Dendritic cell treated with granulocyte-macrophage colony-stimulating factor and Interleukin-4, amounts not matched to agents 40 ng/mL and 50 ng/mL, for 4 days (primary cell): ENCODE measurements around the gene NCOA1.
"Not testable (repeated sequence)": the region's sequence is repeated elsewhere in the genome, so short reads cannot be mapped to it uniquely, and the experiment has no call there.

Source experiments
- H3K27ac Mint-ChIP-seq: one replicate; pipeline ENCODE4 v1.8.0; 2022; ENCODE audit warnings: mild to moderate bottlenecking, mixed read lengths
- H3K27me3 Mint-ChIP-seq: one replicate; pipeline ENCODE4 v1.8.0; 2022; ENCODE audit warnings: mild to moderate bottlenecking, mixed read lengths
- H3K36me3 Mint-ChIP-seq: one replicate; pipeline ENCODE4 v1.8.0; 2022; ENCODE audit warnings: low read depth, mixed read lengths
- H3K4me1 Mint-ChIP-seq: one replicate; pipeline ENCODE4 v1.8.0; 2022; ENCODE audit warnings: low read depth, mixed read lengths
- H3K4me3 Mint-ChIP-seq: one replicate; pipeline ENCODE4 v1.8.0; 2022; ENCODE audit warnings: mild to moderate bottlenecking, moderate library complexity, mixed read lengths
- H3K9me3 Mint-ChIP-seq: one replicate; pipeline ENCODE4 v1.8.0; 2022; ENCODE audit warnings: mixed read lengths
- intact Hi-C: fragments of 100-400 bp; cut with micrococcal nuclease; formaldehyde crosslinking; loops from one replicate; pipeline ENCODE4 v1.15.0; 2022

Gene NCOA1

GRCh38 chr2:24678066-24678465, 187.0 kb downstream of the NCOA1 start:
- H3K4me1 Mint-ChIP-seq, intact Hi-C loops, H3K27ac Mint-ChIP-seq, H3K9me3 Mint-ChIP-seq, H3K4me3 Mint-ChIP-seq, H3K27me3 Mint-ChIP-seq: not testable (repeated sequence)
- peaks cover 64% of the 10 kb centered on the region for H3K36me3 Mint-ChIP-seq

DNA sequence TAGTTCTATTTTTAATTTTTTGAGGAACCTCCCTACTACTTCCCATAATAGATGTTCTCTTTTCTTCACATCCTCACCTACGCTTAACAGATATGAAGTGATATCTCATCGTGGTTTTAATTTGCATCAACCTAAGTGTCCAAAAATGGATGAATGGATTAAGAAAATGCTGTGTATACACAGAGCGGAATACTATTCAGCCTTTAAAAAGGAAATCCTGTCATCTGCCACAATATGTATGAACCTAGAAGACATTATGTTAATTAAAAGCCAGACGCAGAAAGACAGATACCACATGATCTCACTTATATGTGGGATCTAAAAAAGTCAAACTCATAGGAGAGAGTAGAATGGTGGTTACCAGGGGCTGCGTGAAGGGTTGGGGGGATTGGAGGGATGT, 189.1 kb downstream of the NCOA1 start:
- H3K4me1 Mint-ChIP-seq: no peaks in the 10 kb centered on the region
- H3K9me3 Mint-ChIP-seq: no peaks in the 10 kb centered on the region
- peaks cover 59% of the 10 kb centered on the region for H3K36me3 Mint-ChIP-seq
- H3K27me3 Mint-ChIP-seq: no peaks in the 10 kb centered on the region
- intact Hi-C loops: no loop called here
- H3K27ac Mint-ChIP-seq: no peak overlapping the region
- H3K4me3 Mint-ChIP-seq: no peak overlapping the region

GRCh38 chr2:24682304-24682703, 191.2 kb downstream of the NCOA1 start:
- Mint-ChIP-seq H3K4me3 (no peak overlapping the region), H3K27me3 (no peaks in the 10 kb centered on the region), H3K36me3 (peaks cover 61% of the 10 kb centered on the region), H3K27ac (no peak overlapping the region), H3K9me3 (peaks cover 9% of the 10 kb centered on the region), H3K4me1 (peaks cover 5% of the 10 kb centered on the region)
- intact Hi-C loops: no loop called here

DNA sequence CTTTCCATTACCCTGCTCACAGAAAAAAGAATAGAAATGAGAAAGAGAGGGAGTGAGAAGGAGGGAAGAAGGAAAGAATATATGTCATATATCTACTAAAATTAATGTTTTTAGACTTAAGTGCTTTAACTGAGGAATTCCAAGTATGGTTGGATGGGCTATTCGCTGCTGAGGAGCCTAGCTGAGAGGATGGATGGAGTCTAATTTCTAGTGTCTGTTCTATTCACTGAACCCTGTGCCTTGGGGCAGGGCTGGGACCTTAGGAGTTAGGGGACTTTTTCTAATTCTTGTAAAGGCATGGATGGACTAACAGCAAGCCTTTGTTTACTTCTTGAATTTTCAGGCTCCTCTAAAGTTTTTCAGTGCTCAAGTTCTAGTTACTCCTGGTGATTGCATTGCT, 192.4 kb downstream of the NCOA1 start:
- Mint-ChIP-seq H3K9me3 (peaks cover 18% of the 10 kb centered on the region), H3K27ac (no peak overlapping the region), H3K36me3 (peaks cover 59% of the 10 kb centered on the region), H3K27me3 (no peaks in the 10 kb centered on the region), H3K4me3 (no peak overlapping the region), H3K4me1 (peaks cover 5% of the 10 kb centered on the region)
- intact Hi-C loops: no loop called here

DNA sequence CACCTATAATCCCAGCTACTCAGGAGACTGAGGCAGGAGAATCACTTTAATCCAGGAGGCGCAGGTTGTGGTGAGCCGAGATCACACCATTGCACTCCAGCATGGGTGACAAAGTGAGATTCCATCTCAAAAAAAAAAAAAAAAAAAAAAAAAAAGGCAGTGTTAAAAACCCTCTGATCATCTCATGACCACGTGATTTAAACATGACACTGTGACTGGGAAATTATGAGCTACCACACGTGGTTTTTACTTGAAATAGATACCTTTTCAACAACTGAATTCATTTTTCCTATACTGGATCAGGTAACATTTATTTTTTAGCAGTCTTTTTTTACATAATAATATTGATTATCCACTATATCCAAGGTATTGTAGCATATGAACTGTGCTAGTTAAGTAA, 199.5 kb downstream of the NCOA1 start:
- Mint-ChIP-seq H3K27me3 (no peaks in the 10 kb centered on the region), H3K9me3 (peaks cover 18% of the 10 kb centered on the region), H3K4me3 (no peak overlapping the region), H3K36me3 (peaks cover 67% of the 10 kb centered on the region), H3K27ac (no peak overlapping the region), H3K4me1 (peaks cover 6% of the 10 kb centered on the region)
- intact Hi-C loops: no loop called here

- Mint-ChIP-seq H3K36me3 (peaks cover 62% of the 10 kb centered on the region), H3K27ac (no peak overlapping the region), H3K4me1 (peaks cover 17% of the 10 kb centered on the region), H3K27me3 (no peaks in the 10 kb centered on the region), H3K4me3 (no peak overlapping the region), H3K9me3 (peaks cover 14% of the 10 kb centered on the region)
- intact Hi-C loops: no loop called here
Measured at GRCh38 chr2:24691806-24692205, 200.8 kb downstream of the NCOA1 start.

DNA sequence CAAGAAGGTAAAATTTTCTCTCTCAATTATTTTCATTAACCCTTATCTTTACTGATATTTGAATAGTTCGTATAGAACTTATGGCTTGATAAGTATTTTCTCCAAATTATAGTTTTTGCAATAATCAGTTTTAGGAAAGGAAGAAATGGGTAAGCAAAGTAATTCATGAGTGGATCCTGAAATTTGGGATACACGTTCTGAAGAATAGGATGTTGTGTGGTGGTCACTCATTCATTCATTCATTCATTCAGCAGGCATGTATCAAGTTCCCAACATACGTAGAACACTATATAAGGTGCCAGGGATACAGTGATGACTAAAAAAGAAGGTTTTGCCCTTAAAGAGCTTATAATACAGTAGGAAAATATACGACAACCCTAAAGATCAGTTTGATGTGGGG, 206.7 kb downstream of the NCOA1 start:
- Mint-ChIP-seq H3K27me3 (no peaks in the 10 kb centered on the region), H3K4me3 (no peak overlapping the region), H3K4me1 (peaks cover 13% of the 10 kb centered on the region), H3K9me3 (no peaks in the 10 kb centered on the region), H3K27ac (no peak overlapping the region), H3K36me3 (peaks cover 33% of the 10 kb centered on the region)
- intact Hi-C loops: no loop called here

DNA sequence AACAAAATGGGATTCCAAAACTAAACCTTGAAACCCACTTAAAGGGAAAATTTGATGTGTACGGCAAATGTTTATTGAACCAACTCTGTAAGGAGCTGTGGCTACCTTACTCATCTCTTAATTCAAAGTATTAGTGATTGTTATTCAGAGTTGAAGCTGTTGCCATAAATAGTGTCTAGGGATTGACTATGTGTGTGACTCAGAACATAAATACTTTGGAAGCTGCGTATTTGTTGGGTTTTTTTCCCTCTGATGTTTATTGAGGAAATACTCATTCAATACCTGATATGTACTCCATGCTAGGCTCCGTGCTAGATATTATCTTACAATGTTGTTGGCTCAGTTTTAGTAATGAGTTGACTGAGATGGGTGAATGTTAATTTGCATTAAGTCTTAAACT, 211.7 kb downstream of the NCOA1 start:
- H3K9me3 Mint-ChIP-seq: no peaks in the 10 kb centered on the region
- no peak overlapping the region for H3K4me3 Mint-ChIP-seq
- no peak overlapping the region for H3K27ac Mint-ChIP-seq
- H3K36me3 Mint-ChIP-seq: peaks cover 32% of the 10 kb centered on the region
- no peaks in the 10 kb centered on the region for H3K4me1 Mint-ChIP-seq
- intact Hi-C loops: no loop called here
- H3K27me3 Mint-ChIP-seq: no peaks in the 10 kb centered on the region

DNA sequence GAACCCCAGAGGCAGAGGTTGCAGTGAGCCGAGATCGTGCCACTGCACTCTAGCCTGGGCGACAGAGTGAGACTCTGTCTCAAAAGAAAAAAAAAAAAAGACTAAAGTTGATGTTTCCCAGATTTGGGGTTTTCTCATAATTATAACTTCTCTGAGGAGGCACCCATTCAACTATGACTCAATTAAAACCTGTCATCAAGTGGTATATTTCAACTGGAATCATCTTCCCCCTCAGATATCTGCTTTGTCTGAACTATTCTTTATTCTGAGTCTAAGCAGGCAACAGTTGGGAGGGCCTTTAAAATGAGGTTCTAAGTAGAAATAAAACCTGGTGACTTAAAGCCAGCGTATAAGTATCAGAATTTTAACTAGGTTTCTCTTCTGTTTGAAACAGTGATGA, 213.6 kb downstream of the NCOA1 start:
- Mint-ChIP-seq H3K36me3 (peaks cover 43% of the 10 kb centered on the region), H3K9me3 (no peaks in the 10 kb centered on the region)
- intact Hi-C loops: no loop called here

GRCh38 chr2:24707143-24707542, 216.1 kb downstream of the NCOA1 start:
- H3K27ac Mint-ChIP-seq: no peak overlapping the region
- H3K36me3 Mint-ChIP-seq: peaks cover 52% of the 10 kb centered on the region
- H3K4me1 Mint-ChIP-seq: no peaks in the 10 kb centered on the region
- intact Hi-C loops: no loop called here
- no peaks in the 10 kb centered on the region for H3K27me3 Mint-ChIP-seq
- no peaks in the 10 kb centered on the region for H3K9me3 Mint-ChIP-seq
- no peak overlapping the region for H3K4me3 Mint-ChIP-seq

More for the DNA sequence above, 213.6 kb downstream of the NCOA1 start:
- H3K27me3 Mint-ChIP-seq: no peaks in the 10 kb centered on the region
- no peaks in the 10 kb centered on the region for H3K4me1 Mint-ChIP-seq
- H3K27ac Mint-ChIP-seq: no peak overlapping the region
- H3K4me3 Mint-ChIP-seq: no peak overlapping the region

DNA sequence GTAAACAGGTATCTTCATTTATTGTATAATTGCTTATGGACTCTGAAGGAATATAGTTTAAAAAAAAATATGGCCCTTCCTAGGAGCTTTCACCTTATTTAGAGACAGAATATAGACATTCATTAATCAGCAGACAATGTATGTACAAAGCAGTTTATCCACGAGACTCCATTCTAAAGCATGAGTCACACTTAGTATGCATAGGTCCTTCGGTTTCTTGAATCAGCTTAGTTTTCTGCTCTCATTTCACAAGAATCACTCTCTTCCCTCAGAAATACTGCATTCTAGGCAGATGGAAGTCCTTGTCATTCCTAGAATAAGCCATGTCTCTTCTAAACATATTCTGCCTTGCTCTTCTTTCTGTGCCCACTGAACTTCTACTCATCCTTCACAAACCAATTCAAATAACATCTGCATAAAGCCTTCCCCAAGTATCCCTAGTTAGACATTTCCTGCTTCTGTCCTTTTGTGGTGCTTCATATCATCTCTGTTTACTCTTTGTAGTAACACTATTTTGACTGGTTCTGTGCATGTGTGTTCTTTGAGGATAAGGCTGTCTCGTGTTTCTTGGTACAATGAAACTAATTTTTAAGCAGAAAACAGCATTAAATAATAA, 217.6 kb downstream of the NCOA1 start:
- intact Hi-C loops: no loop called here
- Mint-ChIP-seq H3K36me3 (peaks cover 67% of the 10 kb centered on the region), H3K9me3 (no peaks in the 10 kb centered on the region)

GRCh38 chr2:24710806-24711205, 219.8 kb downstream of the NCOA1 start:
- Mint-ChIP-seq H3K4me1 (no peaks in the 10 kb centered on the region), H3K4me3 (no peak overlapping the region), H3K27me3 (no peaks in the 10 kb centered on the region), H3K27ac (no peak overlapping the region), H3K36me3 (peaks cover 81% of the 10 kb centered on the region), H3K9me3 (no peaks in the 10 kb centered on the region)
- intact Hi-C loops: no loop called here

More for the DNA sequence above, 217.6 kb downstream of the NCOA1 start:
- Mint-ChIP-seq H3K4me1 (no peaks in the 10 kb centered on the region), H3K27me3 (no peaks in the 10 kb centered on the region), H3K4me3 (no peak overlapping the region), H3K27ac (no peak overlapping the region)

- peaks cover 85% of the 10 kb centered on the region for H3K36me3 Mint-ChIP-seq
- H3K27ac Mint-ChIP-seq: no peak overlapping the region
- H3K4me1 Mint-ChIP-seq: no peaks in the 10 kb centered on the region
- intact Hi-C loops: no loop called here
- no peak overlapping the region for H3K4me3 Mint-ChIP-seq
- H3K27me3 Mint-ChIP-seq: no peaks in the 10 kb centered on the region
- H3K9me3 Mint-ChIP-seq: no peaks in the 10 kb centered on the region
Measured at GRCh38 chr2:24711865-24712264, 220.8 kb downstream of the NCOA1 start.

DNA sequence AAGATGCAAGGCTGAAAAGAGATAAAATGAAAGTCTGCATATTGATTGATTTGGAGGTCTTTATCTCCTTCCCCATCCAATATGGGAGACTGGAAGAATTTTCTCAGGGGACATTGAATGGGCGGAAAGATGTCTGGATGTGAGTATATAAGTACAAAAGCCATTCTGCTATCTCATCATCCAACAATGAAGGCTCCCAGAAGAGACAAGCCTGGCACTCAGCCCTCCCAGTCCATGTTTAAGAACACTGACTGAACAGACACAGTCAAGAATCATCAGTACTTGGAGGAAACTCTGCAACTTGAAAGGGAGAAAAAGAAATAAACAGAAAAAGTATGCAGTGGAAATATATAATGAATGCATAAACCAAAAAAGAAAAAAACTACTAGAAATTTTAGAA, 221.2 kb downstream of the NCOA1 start:
- no peaks in the 10 kb centered on the region for H3K27me3 Mint-ChIP-seq
- no peaks in the 10 kb centered on the region for H3K4me1 Mint-ChIP-seq
- no peak overlapping the region for H3K27ac Mint-ChIP-seq
- peaks cover 84% of the 10 kb centered on the region for H3K36me3 Mint-ChIP-seq
- intact Hi-C loops: no loop called here
- no peaks in the 10 kb centered on the region for H3K9me3 Mint-ChIP-seq
- H3K4me3 Mint-ChIP-seq: no peak overlapping the region

DNA sequence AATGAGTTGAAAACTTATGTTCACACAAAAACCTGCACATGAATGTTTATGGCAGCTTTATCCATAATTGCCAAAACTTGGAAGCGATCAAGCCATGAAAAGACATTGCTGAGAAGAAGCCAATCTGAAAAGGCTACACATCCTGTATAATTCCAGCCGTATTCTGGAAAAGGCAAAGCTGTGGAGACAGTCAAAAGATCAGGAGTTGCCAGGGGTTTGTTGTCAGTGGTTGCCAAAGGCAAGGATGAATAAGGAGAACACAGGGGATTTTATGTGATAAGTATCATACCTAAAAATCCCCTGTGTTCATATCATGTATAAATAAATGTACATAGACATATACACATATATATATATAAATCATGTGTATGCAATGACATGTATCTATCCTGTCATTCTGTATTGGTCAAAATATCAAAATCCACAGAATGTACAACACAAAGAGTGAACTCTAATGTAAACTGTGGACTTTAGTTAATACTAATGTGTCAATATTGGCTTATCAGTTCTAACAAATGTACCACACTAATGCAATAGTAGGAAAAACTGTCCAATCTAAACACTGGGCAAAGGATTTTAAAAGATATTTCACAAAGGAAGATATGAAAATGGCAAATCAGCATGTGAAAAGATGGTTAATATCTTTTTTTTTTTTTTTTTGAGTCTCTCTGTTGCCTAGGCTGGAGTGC, 226.4 kb downstream of the NCOA1 start:
- H3K27me3 Mint-ChIP-seq: no peaks in the 10 kb centered on the region
- H3K27ac Mint-ChIP-seq: no peak overlapping the region
- H3K4me3 Mint-ChIP-seq: no peak overlapping the region
- intact Hi-C loops: no loop called here
- peaks cover 90% of the 10 kb centered on the region for H3K36me3 Mint-ChIP-seq
- no peaks in the 10 kb centered on the region for H3K9me3 Mint-ChIP-seq
- H3K4me1 Mint-ChIP-seq: no peaks in the 10 kb centered on the region
